H9 (cell line): ENCODE data around the gene FABP1. TPM values are rescaled to one million over a fixed set of nuclear protein-coding genes. Genes with fewer than 3 reads are reported as not detected.

ENCODE experiments used
- DNase-seq: peaks from one replicate; pipeline ENCODE4 v3.0.0-alpha.2; 2017
- H2AFZ ChIP-seq: one replicate; pipeline ENCODE4 v1.6.1; 2013; ENCODE audit warnings: mild to moderate bottlenecking, low read length, control low read depth, moderate library complexity
- H2AK5ac ChIP-seq: 2 replicates; pipeline ENCODE4 v1.6.1; 2013; ENCODE audit warnings: low read length, control low read depth, mixed read lengths; ENCODE audit not compliant: insufficient read length
- H2BK120ac ChIP-seq: one replicate; pipeline ENCODE4 v1.6.1; 2013; ENCODE audit warnings: low read depth, mild to moderate bottlenecking, low read length, control low read depth, inconsistent platforms; ENCODE audit not compliant: poor library complexity, severe bottlenecking
- H2BK12ac ChIP-seq: 2 replicates; pipeline ENCODE4 v1.6.1; 2013; ENCODE audit warnings: low read length, control low read depth, mixed read lengths, low read depth; ENCODE audit not compliant: insufficient read length
- H2BK15ac ChIP-seq: 2 replicates; pipeline ENCODE4 v1.6.1; 2013; ENCODE audit warnings: low read depth, low read length, control low read depth
- H2BK20ac ChIP-seq: one replicate; pipeline ENCODE4 v1.6.1; 2013; ENCODE audit warnings: low read depth, mild to moderate bottlenecking, low read length, control low read depth, inconsistent platforms; ENCODE audit not compliant: poor library complexity, severe bottlenecking
- H2BK5ac ChIP-seq: 2 replicates; pipeline ENCODE4 v1.6.1; 2013; ENCODE audit warnings: low read length, control low read depth, mixed read lengths; ENCODE audit not compliant: insufficient read length
- H3K14ac ChIP-seq: 2 replicates; pipeline ENCODE4 v1.6.1; 2013; ENCODE audit warnings: low read length, control low read depth; ENCODE audit not compliant: insufficient read depth
- H3K18ac ChIP-seq: 2 replicates; pipeline ENCODE4 v1.6.1; 2013; ENCODE audit warnings: low read depth, mild to moderate bottlenecking, mixed read lengths, low read length, control low read depth; ENCODE audit not compliant: insufficient read length
- H3K23ac ChIP-seq: 2 replicates; pipeline ENCODE4 v1.6.1; 2013; ENCODE audit warnings: low read length, control low read depth, mixed read lengths, low read depth; ENCODE audit not compliant: insufficient read length
- H3K23me2 ChIP-seq: 2 replicates; pipeline ENCODE4 v1.6.1; 2013; ENCODE audit warnings: low read depth, mild to moderate bottlenecking, mixed read lengths, low read length, control low read depth; ENCODE audit not compliant: insufficient read length, poor library complexity, severe bottlenecking
- H3K27ac ChIP-seq: 2 replicates; pipeline ENCODE4 v1.5.1; 2013; ENCODE audit warnings: low read length, control low read depth, mixed read lengths, low read depth; ENCODE audit not compliant: insufficient read length
- H3K27me3 ChIP-seq: 2 replicates; pipeline ENCODE4 v1.6.1; 2013; ENCODE audit warnings: low read length, control low read depth, inconsistent platforms; ENCODE audit not compliant: insufficient read depth
- H3K4ac ChIP-seq: 2 replicates; pipeline ENCODE4 v1.6.1; 2013; ENCODE audit warnings: low read depth, mild to moderate bottlenecking, control low read depth, inconsistent platforms, low read length, moderate library complexity
- H3K4me1 ChIP-seq: 2 replicates; pipeline ENCODE4 v1.6.1; 2013; ENCODE audit warnings: low read length, control low read depth, inconsistent platforms; ENCODE audit not compliant: insufficient read depth
- H3K4me2 ChIP-seq: 2 replicates; pipeline ENCODE4 v1.6.1; 2013; ENCODE audit warnings: low read length, control low read depth, mixed read lengths; ENCODE audit not compliant: insufficient read length, insufficient read depth
- H3K56ac ChIP-seq: 2 replicates; pipeline ENCODE4 v1.6.1; 2013; ENCODE audit warnings: low read depth, mild to moderate bottlenecking, mixed read lengths, low read length, control low read depth; ENCODE audit not compliant: insufficient read length
- H3K79me1 ChIP-seq: 2 replicates; pipeline ENCODE4 v1.6.1; 2013; ENCODE audit warnings: low read depth, mild to moderate bottlenecking, moderate library complexity, low read length, control low read depth, inconsistent platforms; ENCODE audit not compliant: insufficient read depth, poor library complexity, severe bottlenecking
- H3K79me2 ChIP-seq: 2 replicates; pipeline ENCODE4 v1.6.1; 2013; ENCODE audit warnings: low read length, control low read depth, inconsistent platforms; ENCODE audit not compliant: insufficient read depth
- H3K9ac ChIP-seq: 2 replicates; pipeline ENCODE4 v1.6.1; 2013; ENCODE audit warnings: low read length, control low read depth, mixed read lengths; ENCODE audit not compliant: insufficient read length; ENCODE audit errors: extremely low read depth
- H3K9me3 ChIP-seq: one replicate; pipeline ENCODE4 v1.6.1; 2013; ENCODE audit warnings: low read depth, low read length, inconsistent platforms; ENCODE audit not compliant: control insufficient read depth
- H3T11ph ChIP-seq: one replicate; pipeline ENCODE4 v1.6.1; 2013; ENCODE audit warnings: mild to moderate bottlenecking, low read length, control low read depth, inconsistent platforms
- H4K20me1 ChIP-seq: one replicate; pipeline ENCODE4 v1.6.1; 2013; ENCODE audit not compliant: control insufficient read depth, insufficient read length, insufficient read depth
- H4K5ac ChIP-seq: 2 replicates; pipeline ENCODE4 v1.6.1; 2013; ENCODE audit warnings: low read depth, mild to moderate bottlenecking, mixed read lengths, low read length, control low read depth; ENCODE audit not compliant: insufficient read length
- H4K8ac ChIP-seq: replicated peaks from 2 replicates; pipeline ENCODE4 v1.6.1; 2013; ENCODE audit warnings: low read length, control low read depth, mixed read lengths, low read depth; ENCODE audit not compliant: insufficient read length
- H4K91ac ChIP-seq: 2 replicates; pipeline ENCODE4 v1.6.1; 2013; ENCODE audit warnings: low read depth, mild to moderate bottlenecking, moderate library complexity, mixed read lengths, low read length, control low read depth; ENCODE audit not compliant: insufficient read length
- H3K27ac Mint-ChIP-seq, 3 experiments: 2 replicates in 2 of 3; 3 replicates in 1 of 3; pipeline ENCODE4 v1.8.0; 2020 to 2021; ENCODE audit warnings: mixed read lengths in 3 of 3, mild to moderate bottlenecking in 1 of 3, moderate library complexity in 1 of 3
- H3K27me3 Mint-ChIP-seq: 2 replicates; pipeline ENCODE4 v1.8.0; 2021; ENCODE audit warnings: low read depth, mild to moderate bottlenecking, moderate library complexity, mixed read lengths
- H3K36me3 Mint-ChIP-seq, 3 experiments: 2 replicates in 2 of 3; 3 replicates in 1 of 3; pipeline ENCODE4 v1.8.0; 2020 to 2021; ENCODE audit warnings: low read depth in 3 of 3, mixed read lengths in 3 of 3; ENCODE audit not compliant: insufficient read depth in 1 of 3
- H3K4me1 Mint-ChIP-seq, 2 experiments: 2 replicates each; pipeline ENCODE4 v1.8.0; 2020; ENCODE audit warnings: mixed read lengths in 2 of 2
- H3K4me3 Mint-ChIP-seq, 2 experiments: 2 replicates in 1 of 2; 3 replicates in 1 of 2; pipeline ENCODE4 v1.8.0; 2020 to 2021; ENCODE audit warnings: mild to moderate bottlenecking in 2 of 2, mixed read lengths in 2 of 2, moderate library complexity in 1 of 2
- H3K9me3 Mint-ChIP-seq, 2 experiments: 2 replicates in 1 of 2; 3 replicates in 1 of 2; pipeline ENCODE4 v1.8.0; 2020; ENCODE audit warnings: mild to moderate bottlenecking in 2 of 2, mixed read lengths in 2 of 2, moderate library complexity in 1 of 2
- CTCF ChIP-seq: fragments of 200-600 bp; sonication (generic); conservative IDR thresholded peaks from 3 replicates; pipeline ENCODE4 v1.8.0; 2021; ENCODE audit warnings: antibody characterized with exemption, mild to moderate bottlenecking
- microRNA-seq: library from miRNA; unstranded; fragments of <30 nt; microRNA quantifications from one replicate; pipeline ENCODE4, GENCODE V29; 2020; ENCODE audit warnings: borderline microRNAs expressed
- total RNA-seq: library from RNA; stranded (reverse); gene quantifications from 2 replicates; pipeline ENCODE4 v1.2.1, GENCODE V29; 2021

Gene FABP1
- total RNA-seq, 1 experiment from 2014 or later, result not detected

GRCh38 chr2:88074150-88074549 is 53.7 kb downstream of the FABP1 start:
- Histone ChIP-seq H2AFZ (no peak overlapping the region), H3K56ac (no peak overlapping the region), H3K14ac (no peak overlapping the region), H4K91ac (no peak overlapping the region), H3K27ac (no peak overlapping the region), H4K5ac (no peak overlapping the region), H3K9me3 (no peaks in the 10 kb centered on the region), H3K23me2 (no peaks in the 10 kb centered on the region), H2AK5ac (no peak overlapping the region), H3K4me2 (no peak overlapping the region), H4K20me1 (no peaks in the 10 kb centered on the region), H2BK15ac (no peak overlapping the region), H4K8ac (no peak overlapping the region), H3K23ac (no peak overlapping the region), H3K79me1 (no peaks in the 10 kb centered on the region), H3T11ph (no peak overlapping the region), H3K4ac (no peak overlapping the region), H2BK20ac (no peak overlapping the region), H3K79me2 (no peaks in the 10 kb centered on the region), H2BK120ac (no peak overlapping the region), H3K9ac (no peak overlapping the region), H2BK12ac (no peak overlapping the region), H3K4me1 (no peaks in the 10 kb centered on the region), H3K18ac (no peak overlapping the region), H3K27me3 (no peaks in the 10 kb centered on the region), H2BK5ac (no peak overlapping the region)
- Mint-ChIP-seq H3K9me3 (peaks cover 6 to 9% of the 10 kb centered on the region in 2 experiments; a peak in 3 of 5 replicates), H3K27ac (no peak overlapping the region; a peak in 1 of 7 replicates), H3K4me1 (peaks cover 8 to 12% of the 10 kb centered on the region in 2 experiments), H3K36me3 (no peaks in the 10 kb centered on the region), H3K27me3 (no peaks in the 10 kb centered on the region; the same call in 1 of the 2 replicates), H3K4me3 (no peak overlapping the region)
- DNase-seq, result no peak
- TF ChIP-seq CTCF, result no peak

Small RNA genes within 50 kb of the gene (microRNA-seq; reads per million reads assigned to microRNA genes)
- gene MIR4780, result not detected

Other genes with a start within 250 kb of the FABP1 start
- gene RNU2-63P, start 111.5 kb downstream of the FABP1 start, total RNA-seq, result 20.4 and 31.1 TPM in 2 replicates
- gene KRCC1, start 72.3 kb downstream of the FABP1 start, total RNA-seq, result 7.1 and 8.2 TPM in 2 replicates
- 0.04 TPM in 1 of 2 replicates, not detected in the other for gene SMYD1, start 60.2 kb downstream of the FABP1 start, total RNA-seq
- gene THNSL2, start 42.3 kb upstream of the FABP1 start, total RNA-seq, result 4.3 and 4.5 TPM in 2 replicates